GM21717 (cell line): ENCODE data around the gene HDAC4.

Source experiments
- ATAC-seq: cut with Tn5 transposase; IDR thresholded peaks from one replicate; pipeline ENCODE4 v1.9.1; 2021; ENCODE audit warnings: mild to moderate bottlenecking, moderate library complexity; ENCODE audit not compliant: unreplicated experiment

Gene HDAC4

DNA sequence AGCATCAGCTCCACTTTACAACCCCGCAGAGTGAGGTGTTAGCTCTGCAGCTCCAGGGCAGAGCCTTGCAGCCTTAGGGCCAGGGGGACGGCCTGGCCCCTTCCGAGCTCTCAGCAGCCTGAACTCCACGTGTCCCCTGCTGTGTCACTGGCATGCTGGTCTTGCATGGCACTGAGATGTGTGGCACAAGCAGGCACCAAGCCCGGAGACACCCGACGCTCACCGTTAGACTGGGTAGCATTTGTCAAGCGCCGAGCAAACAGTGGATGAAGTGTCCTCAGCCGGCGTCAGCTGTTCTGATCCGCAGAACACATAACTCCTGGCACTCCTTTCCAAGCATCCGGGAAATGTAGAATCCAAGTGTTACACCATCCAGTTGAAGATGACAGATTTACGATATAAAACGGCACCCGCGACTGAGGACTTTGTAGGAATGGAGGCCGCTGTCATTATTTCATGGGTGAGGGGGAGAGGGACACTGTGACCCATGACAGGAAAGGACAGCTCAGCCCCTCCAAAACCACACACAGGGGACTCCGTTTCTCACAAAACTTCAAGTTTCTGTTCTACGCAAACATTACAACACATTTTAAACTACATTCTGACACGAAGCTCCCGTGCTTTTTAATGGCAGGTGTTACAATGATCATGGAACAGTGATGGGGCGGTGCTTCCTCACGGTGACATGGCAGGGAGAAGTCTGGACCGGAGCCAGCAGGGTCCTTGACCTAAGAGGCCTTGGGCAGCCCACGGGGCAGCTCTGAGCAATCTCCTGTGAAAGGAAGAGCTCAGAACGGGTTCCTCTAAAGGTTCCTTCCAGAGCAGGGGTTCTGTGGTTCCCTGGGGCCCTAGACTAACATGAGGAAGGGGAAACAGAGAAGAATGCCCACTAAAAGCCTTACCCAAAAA lies 89.4 kb downstream of the HDAC4 start:
- ATAC-seq = no peak

DNA sequence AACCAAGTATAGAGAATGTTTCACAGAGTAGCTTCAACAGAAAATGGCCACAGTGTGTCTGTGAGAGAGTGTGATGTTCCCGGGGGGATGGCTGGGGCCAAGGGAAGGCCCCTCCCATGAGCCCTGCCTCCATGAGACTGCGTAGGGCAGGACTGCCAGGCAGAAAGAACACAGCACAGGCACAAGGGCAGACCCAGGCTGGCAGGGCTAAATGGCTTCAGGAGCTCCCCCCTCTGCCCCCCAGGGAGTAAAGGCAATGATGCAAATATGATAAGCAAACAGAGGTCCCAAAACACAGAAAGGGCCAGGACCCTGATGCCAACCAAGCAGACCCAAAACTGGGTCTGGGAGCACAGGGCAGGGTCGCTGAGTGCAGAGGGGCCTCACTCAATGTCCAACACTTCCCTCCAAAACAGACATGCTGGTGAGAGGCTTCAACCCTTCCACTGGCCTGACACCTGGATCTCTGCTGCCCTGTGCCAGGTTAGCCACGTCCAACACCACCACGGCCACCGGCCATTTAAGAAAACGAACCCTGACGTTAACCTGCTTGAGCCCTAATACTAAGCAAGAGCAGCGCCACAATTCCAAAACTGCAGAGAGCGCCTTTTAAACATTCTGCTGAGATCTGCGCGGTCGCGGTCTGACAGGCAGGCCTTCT lies 90.3 kb downstream of the HDAC4 start:
- ATAC-seq = no peak

DNA sequence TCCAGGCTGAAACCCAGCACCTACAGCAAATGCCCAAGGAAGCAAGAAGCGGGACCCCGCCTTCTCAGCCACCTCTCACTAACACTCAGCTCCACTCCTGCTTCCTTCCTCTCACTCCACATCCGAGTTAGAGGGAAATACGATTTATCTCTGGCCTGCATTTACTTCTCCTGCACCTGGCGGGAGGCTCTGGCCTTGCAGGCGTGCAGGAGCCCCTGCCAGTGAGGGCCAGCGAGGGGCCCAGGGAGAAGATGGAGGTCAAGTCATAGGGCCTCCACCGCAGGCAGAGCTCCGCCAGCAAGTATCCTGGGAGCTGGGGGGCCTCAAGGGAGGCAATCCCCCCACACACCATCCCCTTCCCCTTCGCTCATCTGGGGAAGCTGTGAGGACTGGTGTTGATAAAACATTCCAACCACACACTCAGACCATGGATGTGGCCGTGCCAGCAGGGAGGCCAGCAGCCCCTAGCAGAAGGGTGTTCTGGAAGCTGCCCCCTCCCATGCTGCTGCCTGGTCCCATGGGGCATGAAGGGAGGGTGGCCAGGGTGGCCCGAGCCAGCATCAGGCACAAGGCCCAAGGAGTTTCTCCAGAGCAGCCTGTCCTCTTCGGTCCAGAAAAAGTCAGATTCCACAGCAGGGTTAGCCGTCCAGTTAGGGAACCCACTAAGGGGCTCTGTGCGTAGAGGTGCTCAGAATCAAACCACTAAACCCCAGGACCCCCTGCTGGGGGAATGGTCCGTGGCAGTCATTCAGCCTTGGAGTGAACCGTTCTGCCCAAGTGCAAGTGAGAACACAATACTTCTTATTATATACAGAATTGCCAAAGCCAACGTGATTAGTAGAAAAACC lies 91.2 kb downstream of the HDAC4 start:
- no peak for ATAC-seq

DNA sequence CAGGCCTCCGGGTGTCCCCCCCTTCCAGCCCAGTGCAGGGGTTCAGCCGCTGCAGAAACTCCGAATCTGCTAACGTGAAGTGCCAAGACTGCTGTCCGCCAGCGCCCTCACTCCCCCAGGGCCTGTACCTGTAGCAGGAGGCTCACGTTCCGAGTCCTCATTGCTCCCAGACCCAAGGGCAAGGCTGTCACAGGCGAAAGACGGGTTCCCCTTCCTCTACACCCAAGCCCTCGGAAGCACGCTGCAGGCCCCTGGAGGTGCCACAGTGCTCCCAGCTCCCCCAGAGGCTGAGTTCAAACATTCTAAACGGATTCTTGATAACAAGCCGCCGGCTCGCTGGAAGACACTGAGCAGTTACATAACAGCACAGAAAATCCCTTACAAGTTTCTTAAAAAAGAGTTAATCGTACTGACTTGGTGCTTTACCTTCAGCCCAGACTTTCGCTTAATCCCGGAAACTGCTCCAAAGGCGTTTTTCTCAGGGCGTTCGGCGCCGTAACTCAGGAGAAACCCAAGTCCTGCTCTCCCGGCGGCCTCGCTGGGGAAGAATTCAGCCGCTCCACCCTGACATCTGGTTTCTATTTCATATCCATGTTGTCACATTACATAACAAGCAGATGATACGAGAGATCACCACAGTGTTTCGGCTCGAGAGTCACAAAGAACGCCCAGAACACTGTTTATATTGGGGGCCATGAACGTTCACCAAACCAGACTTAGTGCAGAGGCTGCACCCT lies 92.0 kb downstream of the HDAC4 start:
- no peak for ATAC-seq

DNA sequence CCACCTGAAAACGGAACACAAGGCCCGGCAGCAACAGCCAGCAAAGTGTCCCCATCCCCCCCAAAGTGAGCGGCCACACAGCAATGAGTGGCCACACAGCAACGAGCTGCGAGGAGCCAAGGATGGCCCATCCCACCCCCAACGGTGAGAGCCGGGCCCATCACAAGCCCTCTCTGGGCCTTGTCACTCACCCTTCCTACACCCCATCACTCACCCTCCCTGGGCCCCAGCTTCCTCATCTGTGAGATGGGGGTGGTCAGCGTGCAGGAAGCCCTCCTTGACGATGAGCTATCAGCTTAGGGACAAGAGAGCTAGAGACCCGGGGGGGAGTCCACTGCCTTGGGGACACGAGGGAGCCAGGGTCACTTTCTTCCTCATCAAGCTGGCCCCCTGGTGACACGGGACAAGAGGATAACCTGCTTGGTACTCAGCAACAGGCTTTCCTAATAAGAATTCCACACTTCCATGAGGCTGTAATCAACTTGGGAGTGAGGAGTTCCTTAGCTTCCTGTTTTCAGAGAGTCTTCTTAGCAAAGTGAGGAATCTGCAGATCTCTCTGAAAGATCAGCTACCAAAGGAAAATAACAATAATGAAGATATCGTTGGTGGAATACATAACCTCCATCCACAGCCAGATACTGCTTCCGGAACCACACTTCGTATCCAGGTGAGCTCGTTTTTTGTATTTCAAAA lies 92.8 kb downstream of the HDAC4 start:
- no peak for ATAC-seq

DNA sequence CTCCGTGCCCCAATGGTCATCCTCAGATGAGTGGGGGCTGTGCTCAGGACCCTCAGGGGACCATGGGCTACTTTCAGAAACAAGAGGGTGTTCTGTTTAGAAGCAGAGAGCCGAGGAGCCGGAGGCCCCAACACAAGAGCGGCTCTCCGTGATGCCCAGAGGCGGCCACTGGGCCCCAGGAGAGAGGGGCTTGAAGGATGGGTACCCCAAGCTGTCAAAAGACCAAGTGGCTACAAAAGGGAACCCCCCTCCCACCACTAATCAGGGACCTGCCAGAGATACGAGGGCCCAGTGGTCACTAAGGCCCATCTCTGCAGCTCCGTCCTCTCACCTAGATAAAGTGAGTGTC lies 93.6 kb downstream of the HDAC4 start:
- no peak for ATAC-seq

DNA sequence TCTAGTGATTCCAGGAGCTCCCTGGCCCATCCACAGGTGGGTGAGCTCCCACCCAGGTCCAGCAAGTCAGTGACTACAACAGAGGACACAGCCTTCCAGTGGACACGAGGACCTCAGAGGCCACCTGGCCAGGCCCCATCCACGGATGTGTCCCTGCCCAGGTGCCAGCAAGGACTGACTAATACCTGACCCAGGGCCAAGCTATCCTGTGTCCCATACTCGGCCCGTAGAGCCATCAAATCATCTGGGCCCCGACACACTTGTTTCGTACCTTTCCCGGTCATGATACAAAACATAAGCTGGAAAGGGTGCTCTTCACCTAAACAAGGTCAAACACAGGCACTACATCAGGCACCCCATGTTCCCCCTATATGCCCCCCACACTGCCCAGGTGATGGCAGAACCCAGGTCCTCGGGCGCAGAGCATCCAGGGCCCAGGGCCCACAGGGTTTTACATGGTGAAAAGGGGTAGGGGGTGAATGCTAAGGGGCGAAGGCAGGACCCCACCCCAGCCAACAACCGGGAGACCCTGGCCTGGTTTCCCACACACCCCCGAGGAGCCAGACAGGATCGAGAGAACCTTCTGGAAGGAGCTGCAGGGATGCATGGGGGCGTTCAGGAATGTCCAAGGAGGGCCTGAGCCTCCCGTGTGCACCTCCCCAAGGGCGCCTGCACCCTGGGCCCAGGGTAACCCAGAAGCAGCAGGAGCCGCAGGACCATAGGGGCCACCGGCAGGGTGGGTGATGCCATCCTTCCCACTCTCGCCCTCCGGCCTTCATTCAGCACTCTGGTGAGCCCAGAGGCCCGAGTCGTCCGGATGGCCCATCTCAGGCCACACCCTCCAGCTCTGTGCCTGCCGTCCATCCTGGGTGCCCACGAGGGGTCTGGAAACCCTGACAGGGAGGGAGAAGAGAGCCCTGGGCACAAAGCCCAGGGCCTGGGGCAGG lies 94.3 kb downstream of the HDAC4 start:
- no peak for ATAC-seq

DNA sequence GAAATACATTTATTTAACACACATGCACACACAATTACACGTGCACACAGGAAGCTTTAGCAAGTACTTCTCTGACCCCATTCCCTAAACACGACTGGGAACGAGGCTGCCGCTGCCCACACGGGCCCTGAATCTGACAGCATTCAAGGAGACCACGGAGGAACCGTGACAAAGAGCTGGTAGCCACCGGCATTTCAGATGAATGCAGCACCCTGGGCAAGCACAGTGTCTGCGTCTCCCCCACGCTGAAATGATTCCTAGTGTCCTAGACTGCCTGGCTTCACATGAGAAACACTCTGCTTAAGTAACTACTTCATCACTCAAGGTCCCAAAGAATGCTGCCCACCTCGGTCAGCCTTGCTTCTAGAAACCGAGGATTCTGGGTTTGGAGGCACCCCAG lies 95.0 kb downstream of the HDAC4 start:
- ATAC-seq = no peak

DNA sequence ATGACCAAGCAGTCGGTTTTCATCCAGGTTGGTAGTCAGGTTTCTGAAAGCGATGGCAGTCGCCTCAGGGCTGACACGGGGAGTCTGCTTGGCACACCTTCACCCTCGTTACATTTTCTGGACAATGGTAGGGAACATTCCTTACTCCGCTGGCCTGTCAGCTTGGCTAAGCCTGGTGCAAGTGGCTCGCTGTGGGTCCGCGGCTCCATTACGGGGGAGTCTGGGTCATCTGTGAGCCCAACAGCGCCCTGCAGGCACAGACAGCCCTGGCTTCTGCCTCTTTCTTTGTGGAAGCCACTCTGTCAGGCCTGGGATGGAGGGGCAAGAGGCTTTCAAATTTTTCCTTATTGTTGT lies 95.6 kb downstream of the HDAC4 start:
- no peak for ATAC-seq

DNA sequence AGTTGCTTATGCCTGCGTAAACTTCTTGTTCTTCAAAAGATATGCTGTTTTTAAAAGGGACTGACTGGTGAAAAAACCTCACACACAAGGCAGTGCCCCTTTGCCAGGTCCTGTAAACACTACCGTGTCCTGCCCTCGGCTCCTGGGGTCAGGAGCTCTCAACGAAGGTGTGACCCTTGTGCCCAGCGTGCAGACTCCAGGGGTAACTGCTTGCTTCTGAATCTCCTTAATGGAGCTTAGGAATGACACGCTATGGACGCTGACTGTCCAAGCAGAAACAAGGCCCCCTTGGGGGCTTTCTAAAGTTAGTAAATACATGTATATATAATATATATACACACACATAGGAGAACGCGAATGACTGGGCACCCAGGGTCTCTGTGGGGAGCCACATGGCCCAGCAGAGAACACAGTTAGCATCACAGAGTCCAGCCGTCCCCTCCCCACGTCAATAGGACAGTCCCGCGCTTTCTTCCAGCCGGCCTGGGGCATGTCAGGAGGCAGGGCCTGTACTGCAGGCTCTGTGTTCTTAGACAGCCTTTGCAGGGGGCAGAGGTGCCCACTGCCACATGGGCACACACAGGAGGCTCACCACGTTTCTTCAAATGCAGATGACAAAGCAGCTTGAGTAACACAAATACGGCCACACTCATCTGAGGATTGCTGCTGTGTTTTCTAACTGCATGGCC lies 96.1 kb downstream of the HDAC4 start:
- no peak for ATAC-seq

DNA sequence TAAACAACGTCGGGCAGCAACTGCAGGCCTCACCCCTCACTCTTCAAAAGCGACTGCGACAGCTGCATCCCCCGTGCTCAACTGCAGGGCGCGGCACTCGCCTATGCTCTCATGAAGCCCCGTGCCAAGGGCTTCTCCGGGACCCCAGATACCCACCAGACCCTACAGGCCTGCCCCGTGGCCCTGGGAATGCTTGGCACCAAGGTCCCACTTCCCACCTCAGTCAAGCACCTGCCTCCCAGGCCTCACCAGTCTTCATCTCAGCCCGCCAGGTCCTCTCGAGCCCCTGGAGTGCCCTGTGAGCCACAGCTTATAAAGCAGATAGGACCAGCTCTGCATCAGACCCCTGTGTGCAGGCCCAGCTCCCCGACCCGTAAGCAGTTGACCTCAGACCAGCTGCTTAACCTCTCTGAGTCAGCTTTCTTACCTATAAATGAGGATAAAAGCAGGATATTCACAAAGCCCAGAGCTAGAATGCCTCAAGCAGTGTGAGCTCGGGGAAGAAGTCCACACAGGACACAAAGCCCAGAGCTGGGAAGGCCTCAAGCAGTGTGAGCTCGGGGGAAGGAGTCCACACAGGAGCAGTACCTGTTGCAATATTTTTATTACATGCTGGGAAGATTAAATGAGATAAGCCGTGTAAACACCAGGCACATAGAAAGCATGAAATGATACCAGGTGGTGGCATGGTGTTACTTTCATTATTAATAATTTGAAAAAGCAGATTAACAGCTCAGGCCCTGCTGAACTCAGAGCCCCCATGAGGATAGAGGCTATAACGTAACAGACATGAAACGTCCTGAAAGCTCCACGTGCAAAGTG lies 96.9 kb downstream of the HDAC4 start:
- ATAC-seq = no peak

DNA sequence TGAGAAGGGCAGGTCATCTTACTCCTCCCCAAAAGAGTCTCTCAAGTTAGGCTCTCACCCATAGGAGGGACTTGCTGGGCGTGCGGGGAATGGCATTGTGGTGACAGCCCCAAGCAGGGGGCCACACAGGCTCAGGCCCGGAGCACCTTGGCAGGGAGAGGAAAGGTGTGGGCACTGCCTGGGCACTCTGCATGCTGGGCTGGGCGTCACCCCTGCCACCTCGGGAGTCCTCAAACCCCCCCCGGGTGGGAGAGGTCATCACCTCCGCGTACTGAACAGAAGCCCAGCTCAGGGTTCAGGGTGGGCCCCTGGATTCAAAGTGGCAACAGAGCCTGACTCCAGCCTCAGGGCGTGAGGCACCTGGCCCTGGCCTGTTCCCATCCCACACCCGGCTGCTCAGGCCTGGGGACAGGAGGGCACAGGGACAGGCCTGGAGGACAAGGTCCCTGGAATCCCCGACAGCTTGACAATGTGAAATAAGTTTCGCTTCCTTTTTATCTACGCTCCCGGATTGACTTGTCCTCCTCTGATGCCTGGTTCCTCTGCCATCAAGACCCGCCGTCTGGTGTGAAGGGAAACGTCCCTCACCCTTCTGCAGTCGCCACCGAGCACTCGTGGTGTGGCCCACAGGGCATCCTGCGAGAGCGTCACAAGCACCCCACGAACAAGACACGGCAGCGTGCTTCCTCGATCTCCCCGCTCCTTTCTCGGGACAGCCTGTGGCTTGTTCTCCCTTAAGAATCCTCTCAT lies 97.8 kb downstream of the HDAC4 start:
- ATAC-seq = no peak

DNA sequence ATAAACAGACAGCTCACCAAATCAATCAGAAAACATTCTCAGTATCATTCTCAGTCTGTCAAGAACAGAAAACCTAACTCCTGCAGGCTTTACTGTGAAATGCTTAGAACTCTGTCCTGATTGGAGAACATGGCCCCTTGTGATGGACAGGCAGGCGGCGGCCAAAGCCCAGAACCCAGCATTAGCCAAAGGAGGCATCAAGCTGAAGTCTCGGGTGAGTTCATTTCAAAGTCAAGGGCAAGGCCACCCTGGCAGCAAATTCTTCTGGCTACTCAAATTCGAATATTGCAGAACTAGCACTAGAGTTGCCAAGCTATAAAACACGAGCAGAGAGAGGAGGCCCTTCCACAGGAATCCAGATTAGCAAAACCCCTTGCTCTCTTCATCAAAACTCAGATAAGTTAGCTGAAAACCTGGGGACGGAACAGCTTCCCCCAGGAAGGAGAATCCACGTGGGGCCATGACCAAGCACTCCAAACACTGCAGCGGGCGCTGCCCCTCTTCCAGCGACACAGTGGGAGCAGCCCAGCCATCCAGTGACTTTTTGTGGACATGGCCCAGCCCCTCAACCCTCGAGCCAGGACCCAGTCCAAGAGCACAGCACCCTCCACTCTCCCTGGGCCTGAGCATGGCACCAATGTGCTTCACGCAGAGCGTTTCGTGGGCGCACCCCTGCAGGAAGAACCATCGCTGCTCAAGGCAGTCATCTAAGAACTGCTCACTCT lies 98.6 kb downstream of the HDAC4 start:
- no peak for ATAC-seq

DNA sequence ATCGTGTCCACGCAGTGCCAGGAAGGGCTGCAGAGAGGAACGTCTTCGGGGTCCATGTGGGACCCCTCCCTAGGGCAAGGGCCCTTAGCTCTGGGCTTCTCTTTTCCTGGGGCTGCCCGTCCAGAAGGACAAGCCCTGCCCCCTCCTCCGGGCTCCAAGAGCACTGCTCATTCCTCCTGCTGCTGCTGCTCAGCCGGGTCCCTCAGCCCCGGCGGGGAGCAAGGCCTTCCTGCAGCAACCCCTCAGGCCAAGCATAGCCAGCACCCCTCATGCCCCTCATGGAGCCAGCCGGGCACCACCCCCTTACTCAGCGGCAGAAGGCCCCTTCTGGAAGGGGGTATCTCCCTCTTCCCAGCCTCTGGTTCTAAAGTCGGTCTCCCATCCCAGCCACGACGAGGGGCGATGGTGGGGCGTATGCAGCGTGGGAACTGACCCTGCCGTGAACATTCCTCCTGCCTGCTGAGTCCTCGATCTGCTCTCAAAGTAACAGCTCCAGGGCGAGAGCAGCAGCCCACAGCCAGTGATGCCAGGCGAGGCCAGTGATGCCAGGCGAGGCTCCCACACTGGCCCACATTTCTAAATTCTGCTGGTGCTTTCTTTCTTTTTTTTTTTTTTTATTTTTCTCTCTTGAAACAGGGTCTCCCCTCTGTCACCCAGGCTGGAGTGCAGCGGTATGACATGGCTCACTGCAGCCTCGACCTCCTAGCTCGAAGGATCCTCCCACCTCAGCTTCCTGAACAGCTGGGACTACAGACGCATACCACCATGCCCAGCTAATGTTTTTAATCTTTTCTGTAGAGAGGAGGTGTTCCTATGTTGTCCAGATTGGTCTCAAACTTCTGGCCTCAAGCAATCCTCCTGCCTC lies 99.7 kb downstream of the HDAC4 start:
- no peak for ATAC-seq

DNA sequence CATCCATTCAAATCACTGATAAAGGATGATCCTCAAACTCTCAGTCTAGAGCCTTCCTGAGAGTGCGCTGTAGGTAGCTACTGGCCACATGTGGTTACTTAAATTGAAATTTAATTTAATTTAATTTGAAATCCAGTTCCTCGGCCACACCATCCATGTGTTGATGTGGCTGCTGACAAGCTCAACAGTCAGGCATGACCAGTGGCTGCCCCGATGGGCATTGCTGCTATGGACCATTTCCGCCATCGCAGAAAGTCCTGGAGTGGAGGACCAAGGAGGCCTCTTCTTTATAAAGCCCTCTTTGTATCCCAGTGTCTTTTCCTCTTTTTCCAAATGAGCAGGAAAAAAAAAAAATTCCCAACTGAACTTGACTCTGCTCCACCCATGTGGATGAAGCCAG lies 100.6 kb downstream of the HDAC4 start:
- no peak for ATAC-seq
